Panc1 (cell line): ENCODE data around the gene SBF2.

Source experiments
- CTCF ChIP-seq: fragments of 450-650 bp; IDR thresholded peaks from 2 replicates; pipeline ENCODE4 v1.5.1; 2017; ENCODE audit warnings: mild to moderate bottlenecking
- POLR2AphosphoS5 ChIP-seq: IDR thresholded peaks from 2 replicates; pipeline ENCODE4 v1.6.1; 2012; ENCODE audit warnings: mild to moderate bottlenecking, low read depth, low read length, moderate library complexity
- REST ChIP-seq, 2 experiments: IDR thresholded peaks; 2 replicates each; pipeline ENCODE4 v1.6.1; 2011 to 2012; ENCODE audit warnings: low read depth in 2 of 2, control low read depth in 1 of 2, low read length in 1 of 2, mild to moderate bottlenecking in 1 of 2, moderate library complexity in 1 of 2; ENCODE audit not compliant: insufficient read depth in 1 of 2
- SIN3A ChIP-seq: IDR thresholded peaks from 2 replicates; pipeline ENCODE4 v1.6.1; 2012; ENCODE audit warnings: low read depth, mild to moderate bottlenecking, low read length, moderate library complexity, borderline replicate concordance; ENCODE audit not compliant: insufficient read depth

- TF ChIP-seq CTCF, result no peak
- TF ChIP-seq REST (IDR thresholded peaks at IDR 0.05; ENCODE audit: insufficient read depth in 1 of 2, low read depth in 2 of 2, low read length in 1 of 2), result no peak
- TF ChIP-seq SIN3A, result no peak
- no peak for TF ChIP-seq POLR2AphosphoS5
Observed at GRCh38 chr11:9849389-9849788, 444.6 kb downstream of the SBF2 start.
